K562 (cell line): ENCODE measurements around the gene KLK14.

Experiments
- BDP1 ChIP-seq: IDR thresholded peaks from 3 replicates; pipeline ENCODE4 v1.6.1; 2011; ENCODE audit not compliant: insufficient read length, insufficient read depth
- CEBPB ChIP-seq: fragments of 450-650 bp; IDR thresholded peaks from 2 replicates; pipeline ENCODE4 v1.6.1; 2016; ENCODE audit warnings: missing genetic modification characterization, missing compliant biosample characterization
- HDAC6 ChIP-seq: IDR thresholded peaks from 2 replicates; pipeline ENCODE4 v1.6.1; 2012; ENCODE audit warnings: low read depth, mild to moderate bottlenecking, control low read depth, inconsistent platforms, low read length, moderate library complexity
- HDGF ChIP-seq: fragments of 450-650 bp; IDR thresholded peaks from 2 replicates; pipeline ENCODE4 v1.6.1; 2016
- KDM4B ChIP-seq, 2 experiments: fragments of 450-650 bp in 1 of 2; sonication (generic) in 1 of 2; IDR thresholded peaks; 2 replicates each; pipeline ENCODE4 v1.6.1; 2016 to 2017; ENCODE audit warnings: borderline replicate concordance in 2 of 2, antibody characterized with exemption in 1 of 2, low read depth in 1 of 2, mild to moderate bottlenecking in 1 of 2
- SIRT6 ChIP-seq: IDR thresholded peaks from one replicate; pipeline ENCODE4 v1.6.1; 2012; ENCODE audit warnings: low read depth, mild to moderate bottlenecking, control low read depth, inconsistent platforms, low read length, moderate library complexity
- SMARCA4 ChIP-seq: fragments of 450-650 bp; IDR thresholded peaks from 2 replicates; pipeline ENCODE4 v1.6.1; 2016
- THAP7 ChIP-seq: fragments of 250-450 bp; sonication (Bioruptor Pico); IDR thresholded peaks from 2 replicates; pipeline ENCODE4 v1.5.0; 2021
- ZBTB33 ChIP-seq: sonication (generic); formaldehyde crosslinking; IDR thresholded peaks from 2 replicates; pipeline ENCODE4 v1.8.1; 2023; ENCODE audit warnings: mild to moderate bottlenecking, missing genetic modification reagents
- TF ChIP-seq, protein P1 (sequence below): fragments of 250-450 bp; sonication (Bioruptor Pico); IDR thresholded peaks from 2 replicates; pipeline ENCODE4 v1.8.0; 2021; ENCODE audit warnings: mild to moderate bottlenecking, moderate library complexity

DNA sequence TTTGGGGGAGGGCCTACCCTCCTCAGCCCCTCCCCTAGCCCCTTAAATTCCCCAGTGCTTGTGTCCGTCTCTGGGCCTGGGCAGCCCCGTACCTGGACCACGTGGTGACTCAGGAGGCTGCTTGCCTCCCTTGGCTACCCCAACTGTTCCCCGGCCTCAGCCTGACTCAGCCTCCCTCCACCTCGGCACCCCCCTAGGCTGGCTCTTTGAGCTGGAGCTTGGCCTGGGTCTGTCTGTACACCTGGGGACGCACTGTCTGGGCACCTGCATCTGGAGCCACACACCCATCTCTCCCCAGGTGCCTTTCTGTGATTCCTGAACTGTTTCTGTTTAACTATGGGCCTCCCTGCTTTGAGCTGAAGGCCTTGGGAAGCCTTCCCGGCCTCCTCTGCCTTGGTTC, 1.8 kb upstream of the KLK14 start:
- TF ChIP-seq THAP7 (CRISPR knock-in tag) (no peak), SIRT6 (no peak), KDM4B (IDR thresholded peaks at IDR 0.05; ENCODE audit: borderline replicate concordance in 2 of 2, low read depth in 1 of 2) (no peak), CEBPB (no peak), HDGF (no peak), HDAC6 (no peak), BDP1 (no peak), ZBTB33 (CRISPR knock-in tag) (no peak), SMARCA4 (no peak)
- TF ChIP-seq, protein P1, sequence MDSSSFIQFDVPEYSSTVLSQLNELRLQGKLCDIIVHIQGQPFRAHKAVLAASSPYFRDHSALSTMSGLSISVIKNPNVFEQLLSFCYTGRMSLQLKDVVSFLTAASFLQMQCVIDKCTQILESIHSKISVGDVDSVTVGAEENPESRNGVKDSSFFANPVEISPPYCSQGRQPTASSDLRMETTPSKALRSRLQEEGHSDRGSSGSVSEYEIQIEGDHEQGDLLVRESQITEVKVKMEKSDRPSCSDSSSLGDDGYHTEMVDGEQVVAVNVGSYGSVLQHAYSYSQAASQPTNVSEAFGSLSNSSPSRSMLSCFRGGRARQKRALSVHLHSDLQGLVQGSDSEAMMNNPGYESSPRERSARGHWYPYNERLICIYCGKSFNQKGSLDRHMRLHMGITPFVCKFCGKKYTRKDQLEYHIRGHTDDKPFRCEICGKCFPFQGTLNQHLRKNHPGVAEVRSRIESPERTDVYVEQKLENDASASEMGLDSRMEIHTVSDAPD (CRISPR knock-in tag), result no peak
